Muscle of arm (tissue), 12 donors: ENCODE measurements around the gene C9orf152. TPM values are rescaled to one million over a fixed set of nuclear protein-coding genes. Genes with fewer than 3 reads are reported as not detected.

Source experiments
- polyA plus RNA-seq, 12 donors: library from polyadenylated mRNA; unstranded; fragments of 120-200 nt; gene quantifications; one replicate each; pipeline ENCODE4 v1.2.1, GENCODE V29; 2013; ENCODE audit not compliant: insufficient read length in 12 of 12

C9orf152 gene
- polyA plus RNA-seq, 12 donors: 0.05 to 0.23 (median 0.09) TPM; not detected in 4

Other genes with a start within 250 kb of the C9orf152 start
- 100 to 1,000 TPM in 2 of 12 donors, 10 to 100 TPM in 9, not detected in 1; 47.3 to 113 (median 77.5) TPM for gene TXN, start 48.3 kb upstream of the C9orf152 start, polyA plus RNA-seq
- not detected for gene TXNDC8, start 129.7 kb upstream of the C9orf152 start, polyA plus RNA-seq